Endothelial cell (in vitro differentiated cells): ENCODE measurements around the gene BRSK1. TPM values are rescaled to one million over a fixed set of nuclear protein-coding genes. Genes with fewer than 3 reads are reported as not detected.

Experiments
- DNase-seq: peaks from one replicate; pipeline ENCODE4 v3.0.0; 2021; ENCODE audit warnings: low spot score
- H3K27ac Mint-ChIP-seq: one replicate; pipeline ENCODE4 v1.8.0; 2021; ENCODE audit warnings: mixed read lengths, inconsistent platforms; ENCODE audit not compliant: unreplicated experiment
- H3K27me3 Mint-ChIP-seq: one replicate; pipeline ENCODE4 v1.8.0; 2021; ENCODE audit warnings: mild to moderate bottlenecking, moderate library complexity, mixed read lengths, inconsistent platforms; ENCODE audit not compliant: unreplicated experiment
- H3K36me3 Mint-ChIP-seq: one replicate; pipeline ENCODE4 v1.8.0; 2021; ENCODE audit warnings: mild to moderate bottlenecking, low read depth, mixed read lengths, inconsistent platforms; ENCODE audit not compliant: unreplicated experiment
- H3K4me1 Mint-ChIP-seq: one replicate; pipeline ENCODE4 v1.8.0; 2021; ENCODE audit warnings: mild to moderate bottlenecking, mixed read lengths, inconsistent platforms; ENCODE audit not compliant: unreplicated experiment
- H3K4me3 Mint-ChIP-seq: one replicate; pipeline ENCODE4 v1.8.0; 2021; ENCODE audit warnings: mild to moderate bottlenecking, mixed read lengths, inconsistent platforms; ENCODE audit not compliant: unreplicated experiment
- H3K9me3 Mint-ChIP-seq: one replicate; pipeline ENCODE4 v1.8.0; 2021; ENCODE audit warnings: mixed read lengths, inconsistent platforms; ENCODE audit not compliant: unreplicated experiment
- total RNA-seq: library from RNA; stranded (reverse); fragmentation: NEBNext Ultra II Directional; extraction: Animal tissue kit (Norgen Biotek cat#: 25700); gene quantifications from one replicate; pipeline ENCODE4 v1.2.1, GENCODE V29; 2021; ENCODE audit not compliant: unreplicated experiment
- TF ChIP-seq, protein P1 (sequence below): fragments of 200-600 bp; sonication (generic); IDR thresholded peaks from one replicate; pipeline ENCODE4 v1.5.0; 2021; ENCODE audit warnings: antibody characterized with exemption; ENCODE audit not compliant: unreplicated experiment

The BRSK1 gene
- total RNA-seq, 1 donor from 2014 or later: 14.1 TPM

DNA sequence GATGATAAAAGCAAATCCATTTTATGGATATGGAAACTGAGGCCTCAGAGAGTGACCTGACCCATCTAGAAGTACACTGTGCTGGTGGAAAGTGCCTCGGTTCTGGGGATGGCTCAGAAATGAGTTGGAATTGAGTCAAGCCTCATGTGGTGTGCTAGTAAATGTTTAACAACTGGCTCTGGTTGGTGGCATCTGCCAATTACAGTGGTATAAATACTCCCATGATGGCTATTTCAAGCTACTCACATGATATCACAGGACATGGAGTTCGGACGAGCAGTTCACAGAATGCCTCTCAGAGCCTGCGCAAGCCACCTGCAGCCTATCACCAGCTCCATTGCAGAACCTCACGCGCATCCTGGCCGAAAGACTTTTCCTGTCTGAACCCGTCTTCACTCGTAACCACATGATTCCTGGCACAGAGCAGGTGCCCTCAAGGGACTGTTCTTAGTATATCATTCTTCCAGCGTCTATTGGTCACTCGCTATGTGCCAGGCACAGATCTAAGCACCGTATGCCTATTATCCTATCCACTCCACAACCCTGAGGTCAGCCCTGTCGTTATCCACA is 32.2 kb downstream of the BRSK1 start:
- no peak for DNase-seq
- no peaks in the 10 kb centered on the region for H3K4me1 Mint-ChIP-seq
- no peak overlapping the region for H3K4me3 Mint-ChIP-seq
- no peak overlapping the region for H3K27ac Mint-ChIP-seq
- TF ChIP-seq, protein P1, sequence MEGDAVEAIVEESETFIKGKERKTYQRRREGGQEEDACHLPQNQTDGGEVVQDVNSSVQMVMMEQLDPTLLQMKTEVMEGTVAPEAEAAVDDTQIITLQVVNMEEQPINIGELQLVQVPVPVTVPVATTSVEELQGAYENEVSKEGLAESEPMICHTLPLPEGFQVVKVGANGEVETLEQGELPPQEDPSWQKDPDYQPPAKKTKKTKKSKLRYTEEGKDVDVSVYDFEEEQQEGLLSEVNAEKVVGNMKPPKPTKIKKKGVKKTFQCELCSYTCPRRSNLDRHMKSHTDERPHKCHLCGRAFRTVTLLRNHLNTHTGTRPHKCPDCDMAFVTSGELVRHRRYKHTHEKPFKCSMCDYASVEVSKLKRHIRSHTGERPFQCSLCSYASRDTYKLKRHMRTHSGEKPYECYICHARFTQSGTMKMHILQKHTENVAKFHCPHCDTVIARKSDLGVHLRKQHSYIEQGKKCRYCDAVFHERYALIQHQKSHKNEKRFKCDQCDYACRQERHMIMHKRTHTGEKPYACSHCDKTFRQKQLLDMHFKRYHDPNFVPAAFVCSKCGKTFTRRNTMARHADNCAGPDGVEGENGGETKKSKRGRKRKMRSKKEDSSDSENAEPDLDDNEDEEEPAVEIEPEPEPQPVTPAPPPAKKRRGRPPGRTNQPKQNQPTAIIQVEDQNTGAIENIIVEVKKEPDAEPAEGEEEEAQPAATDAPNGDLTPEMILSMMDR: no peak
- H3K9me3 Mint-ChIP-seq: no peaks in the 10 kb centered on the region
- no peaks in the 10 kb centered on the region for H3K36me3 Mint-ChIP-seq
- peaks cover 11% of the 10 kb centered on the region for H3K27me3 Mint-ChIP-seq

DNA sequence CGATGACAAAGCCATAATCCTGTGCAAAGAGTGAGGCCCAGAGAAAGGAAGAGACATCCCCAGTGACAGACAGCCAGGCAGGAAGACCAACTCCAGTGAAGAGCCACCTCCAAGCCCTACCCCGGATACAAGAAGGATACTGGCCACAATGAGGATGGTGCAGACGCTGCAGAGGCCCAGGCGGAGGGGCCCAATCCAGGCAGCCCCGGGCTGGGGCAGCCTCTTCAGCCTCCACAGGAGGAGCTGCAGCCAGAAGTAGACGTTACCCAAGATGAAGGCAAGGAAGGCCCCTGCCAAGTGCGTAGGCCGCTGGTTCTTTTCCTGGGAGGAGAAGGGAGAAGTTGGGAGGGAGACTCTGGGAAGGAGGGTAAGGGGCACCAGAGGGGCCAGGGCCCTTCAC is 32.8 kb downstream of the BRSK1 start:
- TF ChIP-seq, protein P1: no peak
- H3K4me1 Mint-ChIP-seq: no peaks in the 10 kb centered on the region
- H3K27ac Mint-ChIP-seq: no peak overlapping the region
- H3K4me3 Mint-ChIP-seq: no peak overlapping the region
- H3K27me3 Mint-ChIP-seq: peaks cover 11% of the 10 kb centered on the region
- H3K36me3 Mint-ChIP-seq: peaks cover under 1% of the 10 kb centered on the region
- no peak for DNase-seq
- H3K9me3 Mint-ChIP-seq: no peaks in the 10 kb centered on the region

DNA sequence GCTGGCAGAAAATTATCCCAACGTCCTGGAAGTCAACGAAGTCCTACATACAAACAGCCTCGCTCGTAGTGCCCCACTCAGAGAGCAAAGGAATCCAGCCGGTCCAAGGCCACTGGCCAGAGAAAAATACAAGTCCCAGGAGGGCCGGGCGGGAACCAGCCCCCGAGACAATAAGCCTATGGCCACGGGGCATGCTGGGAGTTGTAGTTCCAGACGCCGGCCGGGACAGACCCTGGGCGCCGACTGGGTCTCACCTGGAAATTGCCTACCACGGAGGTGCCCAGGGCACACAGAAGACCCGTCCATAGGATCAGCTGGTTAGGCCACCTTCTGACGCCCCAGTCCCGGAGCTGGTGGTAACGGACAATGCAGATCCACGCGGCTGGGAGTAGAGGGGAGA is 36.0 kb downstream of the BRSK1 start:
- Mint-ChIP-seq H3K9me3 (no peaks in the 10 kb centered on the region), H3K4me1 (no peaks in the 10 kb centered on the region), H3K27me3 (peaks cover 6% of the 10 kb centered on the region), H3K27ac (no peak overlapping the region), H3K36me3 (peaks cover 7% of the 10 kb centered on the region), H3K4me3 (peak overlapping the region; percentile 69)
- TF ChIP-seq, protein P1: no peak
- DNase-seq: peak; percentile 74

DNA sequence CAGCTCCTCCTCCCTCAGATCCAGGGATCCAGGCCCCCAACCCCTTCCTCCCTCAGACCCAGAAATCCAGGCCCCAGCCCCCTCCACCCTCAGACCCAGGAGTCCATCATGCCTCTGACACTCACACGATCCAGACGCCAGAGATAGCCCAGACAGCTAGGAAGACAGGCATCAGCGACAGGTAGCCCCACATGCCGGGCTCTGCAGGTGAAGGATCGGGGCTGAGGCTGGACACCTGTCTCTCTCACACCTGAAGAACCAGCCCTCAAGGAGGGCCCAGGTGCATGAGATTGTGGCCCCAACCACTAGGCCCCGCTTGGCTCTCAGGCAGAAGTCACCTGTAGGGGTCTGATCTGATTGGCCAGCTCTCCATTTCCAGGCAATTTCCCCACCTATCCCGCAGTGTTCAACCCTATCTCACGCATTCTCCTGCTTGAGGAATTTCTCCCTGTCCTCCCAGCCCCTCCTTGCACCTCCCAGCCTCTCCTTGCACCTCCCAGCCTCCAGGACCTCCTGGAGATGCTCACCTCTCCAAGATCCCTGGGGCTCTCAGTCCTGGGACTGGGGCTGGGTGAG is 37.1 kb downstream of the BRSK1 start:
- Mint-ChIP-seq H3K27ac (no peak overlapping the region), H3K4me3 (no peak overlapping the region), H3K9me3 (no peaks in the 10 kb centered on the region), H3K36me3 (peaks cover 7% of the 10 kb centered on the region), H3K4me1 (no peaks in the 10 kb centered on the region), H3K27me3 (peaks cover 6% of the 10 kb centered on the region)
- TF ChIP-seq, protein P1: no peak
- DNase-seq: no peak

DNA sequence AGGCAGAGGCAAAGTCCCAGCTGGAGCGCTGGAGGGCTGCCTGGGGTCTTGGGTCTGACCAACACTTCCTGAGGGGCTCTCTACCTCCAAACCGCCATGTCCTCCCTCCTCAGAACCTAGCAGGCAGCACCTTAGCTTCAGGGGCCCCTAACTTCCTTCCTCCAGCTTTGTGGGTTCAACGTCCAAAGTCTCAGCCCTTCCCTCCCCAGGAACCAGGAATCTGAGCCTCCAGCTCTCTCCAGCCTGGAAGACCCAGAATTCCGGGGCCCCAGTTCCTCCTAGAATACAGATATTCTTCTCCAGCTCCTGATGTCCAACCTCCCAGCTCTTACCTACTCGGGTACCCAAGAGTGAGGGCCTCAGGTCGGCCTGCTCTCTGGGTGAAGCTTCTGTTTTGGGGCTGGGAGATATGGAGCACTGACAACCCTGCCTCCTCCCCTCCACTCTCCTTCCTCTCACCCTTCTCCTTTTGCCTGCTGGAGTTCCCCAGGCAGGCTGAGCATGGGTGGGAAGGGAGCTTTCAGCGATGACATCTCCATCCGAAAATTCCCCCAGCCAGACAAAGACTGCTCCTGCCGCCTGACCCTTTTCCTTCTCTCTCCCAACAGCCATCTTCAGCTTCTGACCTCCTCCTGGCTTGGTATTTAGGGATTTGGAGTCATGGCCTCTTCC is 37.8 kb downstream of the BRSK1 start:
- no peaks in the 10 kb centered on the region for H3K9me3 Mint-ChIP-seq
- TF ChIP-seq, protein P1: no peak
- H3K4me1 Mint-ChIP-seq: no peaks in the 10 kb centered on the region
- H3K36me3 Mint-ChIP-seq: peaks cover 7% of the 10 kb centered on the region
- H3K4me3 Mint-ChIP-seq: no peak overlapping the region
- no peak overlapping the region for H3K27ac Mint-ChIP-seq
- DNase-seq: no peak
- H3K27me3 Mint-ChIP-seq: peaks cover 8% of the 10 kb centered on the region
